Tibial nerve (tissue), 4 donors: ENCODE results near the gene ADCY3.

Experiments used
- CTCF ChIP-seq, 5 experiments: fragments of 200-600 bp in 3 of 5; fragments of 450-650 bp in 2 of 5; sonication (generic) in 3 of 5; IDR thresholded peaks; one replicate each; pipeline ENCODE4 v1.5.1; 2016 to 2019; ENCODE audit warnings: antibody characterized with exemption in 5 of 5, mild to moderate bottlenecking in 3 of 5, moderate library complexity in 2 of 5
- EP300 ChIP-seq, 2 donors: sonication (generic); formaldehyde crosslinking; IDR thresholded peaks; one replicate each; pipeline ENCODE4 v1.6.1; 2017; ENCODE audit warnings: antibody characterized with exemption in 2 of 2, mild to moderate bottlenecking in 1 of 2

- no peak for TF ChIP-seq EP300 (IDR thresholded peaks at IDR 0.05)
- no peak for TF ChIP-seq CTCF (IDR thresholded peaks at IDR 0.05)
Observed at GRCh38 chr2:24809316-24810007, 110.6 kb downstream of the ADCY3 start.
